Lower leg skin (tissue), 4 donors: ENCODE measurements around the gene KCNQ2. TPM values are rescaled to one million over a fixed set of nuclear protein-coding genes. Genes with fewer than 3 reads are reported as not detected.

Source experiments
- DNase-seq, 2 donors: peaks; one replicate each; pipeline ENCODE4 v3.0.0-alpha.2; 2019; ENCODE audit warnings: low spot score in 2 of 2
- H3K4me3 ChIP-seq: fragments of 200-600 bp; sonication (generic); 2 replicates; pipeline ENCODE4 v1.5.1; 2017; ENCODE audit warnings: mild to moderate bottlenecking, low read depth; ENCODE audit not compliant: poor library complexity, severe bottlenecking
- CTCF ChIP-seq, 3 donors: fragments of 450-650 bp; IDR thresholded peaks; one replicate each; pipeline ENCODE4 v1.5.1; 2016; ENCODE audit warnings: antibody characterized with exemption in 3 of 3, mild to moderate bottlenecking in 3 of 3, moderate library complexity in 2 of 3
- POLR2A ChIP-seq, 2 donors: fragments of 450-650 bp; IDR thresholded peaks; one replicate each; pipeline ENCODE4 v1.6.1; 2016 to 2017; ENCODE audit warnings: antibody characterized with exemption in 2 of 2, mild to moderate bottlenecking in 1 of 2, moderate library complexity in 1 of 2
- WGBS, 2 donors: methylation state at CpG; one replicate each; pipeline ENCODE4 v1.1.5; 2018; 5-methylcytosine and 5-hydroxymethylcytosine counted together
- intact Hi-C: fragments of 100-400 bp; cut with DNase I; formaldehyde crosslinking; loops from one replicate; pipeline ENCODE4 v1.15.0; 2023; ENCODE audit warnings: low total_unique reads
- total RNA-seq, 4 donors: library from RNA; depleted of rRNA; stranded (reverse); fragments of >200 nt; gene quantifications; one replicate each; pipeline ENCODE4 v1.1.0, GENCODE V29; 2016

Gene KCNQ2
- total RNA-seq, 4 donors from 2014 or later: not detected

GRCh38 chr20:63487781-63488241 is 15.4 kb upstream of the KCNQ2 start:
- WGBS, 2 donors: 14% methylated on average over 31 of the region's 40 CpGs; no CpG with 5 or more reads in 1 of the 2 donors
- intact Hi-C loops: no loop called here
- DNase-seq: no peak
- TF ChIP-seq CTCF (IDR thresholded peaks at IDR 0.05) (no peak), POLR2A (IDR thresholded peaks at IDR 0.05) (no peak)
- H3K4me3 ChIP-seq: no peak overlapping the region

- WGBS, 2 donors: 47 to 48% methylated on average over 14 of the region's 14 CpGs
- intact Hi-C loops: no loop called here
- TF ChIP-seq CTCF (IDR thresholded peaks at IDR 0.05) (no peak), POLR2A (IDR thresholded peaks at IDR 0.05) (no peak)
- H3K4me3 ChIP-seq: no peak overlapping the region
- DNase-seq: no peak
These were observed 14.8 kb upstream of the KCNQ2 start for GRCh38 chr20:63487116-63487764.

- 92 to 94% methylated on average over 15 to 17 of the region's 17 CpGs for WGBS, 2 donors
- TF ChIP-seq CTCF (IDR thresholded peaks at IDR 0.05) (no peak), POLR2A (IDR thresholded peaks at IDR 0.05) (no peak)
- H3K4me3 ChIP-seq: no peak overlapping the region
- intact Hi-C loops: no loop called here
- no peak for DNase-seq
These were observed 13.9 kb upstream of the KCNQ2 start for GRCh38 chr20:63486300-63486855.

GRCh38 chr20:63484651-63485403 is 12.4 kb upstream of the KCNQ2 start:
- intact Hi-C loops: no loop called here
- WGBS, 2 donors: 49 to 53% methylated on average over 14 to 15 of the region's 18 CpGs
- no peak for TF ChIP-seq CTCF (IDR thresholded peaks at IDR 0.05)
- no peak for DNase-seq
- H3K4me3 ChIP-seq: no peak overlapping the region

GRCh38 chr20:63484236-63484635 is 11.8 kb upstream of the KCNQ2 start:
- intact Hi-C loops: no loop called here
- no peak for TF ChIP-seq CTCF (IDR thresholded peaks at IDR 0.05)
- TF ChIP-seq POLR2A (IDR thresholded peaks at IDR 0.05): no peak
- 43 to 62% methylated on average over 12 to 17 of the region's 17 CpGs for WGBS, 2 donors
- no peak overlapping the region for H3K4me3 ChIP-seq
- no peak for DNase-seq
